SK-N-SH treated with all-trans-retinoic acid at 6 μM for 48 hours (cell line): ENCODE measurements around the gene AP1S2.

Experiments used
- ARNTL ChIP-seq: fragments of 450-650 bp; formaldehyde crosslinking; IDR thresholded peaks from 2 replicates; pipeline ENCODE4 v1.5.0; 2020; ENCODE audit warnings: low read depth, mild to moderate bottlenecking, moderate library complexity, borderline replicate concordance
- BACH2 ChIP-seq: fragments of 250-450 bp; sonication (Bioruptor Pico); IDR thresholded peaks from 2 replicates; pipeline ENCODE4 v1.9.0; 2021; ENCODE audit warnings: mild to moderate bottlenecking, borderline replicate concordance
- CREB5 ChIP-seq: fragments of 250-450 bp; sonication (Bioruptor Pico); IDR thresholded peaks from 2 replicates; pipeline ENCODE4 v1.5.1; 2020; ENCODE audit warnings: low read depth, mild to moderate bottlenecking, moderate library complexity
- CSDC2 ChIP-seq: fragments of 250-450 bp; sonication (Bioruptor Pico); IDR thresholded peaks from 2 replicates; pipeline ENCODE4 v1.5.0; 2020; ENCODE audit warnings: mild to moderate bottlenecking, moderate library complexity
- ISL1 ChIP-seq: fragments of 250-450 bp; sonication (Bioruptor Pico); IDR thresholded peaks from 2 replicates; pipeline ENCODE4 v2.1.2; 2022; ENCODE audit warnings: mild to moderate bottlenecking, moderate library complexity
- OSR1 ChIP-seq: fragments of 250-450 bp; sonication (Bioruptor Pico); IDR thresholded peaks from 2 replicates; pipeline ENCODE4 v1.8.0; 2022; ENCODE audit warnings: moderate library complexity, mild to moderate bottlenecking, inconsistent platforms
- PATZ1 ChIP-seq: fragments of 250-450 bp; sonication (Bioruptor Pico); IDR thresholded peaks from 2 replicates; pipeline ENCODE4 v1.8.0; 2020; ENCODE audit warnings: mild to moderate bottlenecking, moderate library complexity, borderline replicate concordance
- PPARA ChIP-seq: fragments of 250-450 bp; sonication (Bioruptor Pico); IDR thresholded peaks from 2 replicates; pipeline ENCODE4 v1.5.0; 2020; ENCODE audit warnings: mild to moderate bottlenecking, borderline replicate concordance
- RARB ChIP-seq: fragments of 250-450 bp; sonication (Bioruptor Pico); IDR thresholded peaks from 2 replicates; pipeline ENCODE4 v1.8.0; 2021; ENCODE audit warnings: mild to moderate bottlenecking, moderate library complexity
- TCF4 ChIP-seq: fragments of 250-450 bp; sonication (Bioruptor Pico); IDR thresholded peaks from 2 replicates; pipeline ENCODE4 v1.8.0; 2021; ENCODE audit warnings: mild to moderate bottlenecking, moderate library complexity, borderline replicate concordance
- ZC3H10 ChIP-seq: fragments of 250-450 bp; sonication (Bioruptor Pico); IDR thresholded peaks from 2 replicates; pipeline ENCODE4 v1.5.1; 2021; ENCODE audit warnings: mild to moderate bottlenecking, moderate library complexity
- ZFP3 ChIP-seq: fragments of 250-450 bp; sonication (Bioruptor Pico); IDR thresholded peaks from 2 replicates; pipeline ENCODE4 v1.5.0; 2020; ENCODE audit warnings: mild to moderate bottlenecking, moderate library complexity
- ZNF565 ChIP-seq: fragments of 450-650 bp; formaldehyde crosslinking; conservative IDR thresholded peaks from 2 replicates; pipeline ENCODE4 v1.5.0; 2020; ENCODE audit warnings: low read depth, mild to moderate bottlenecking, moderate library complexity
- ZNF8 ChIP-seq: fragments of 450-650 bp; formaldehyde crosslinking; IDR thresholded peaks from 2 replicates; pipeline ENCODE4 v1.5.0; 2020; ENCODE audit warnings: mild to moderate bottlenecking, moderate library complexity

- TF ChIP-seq PATZ1 (CRISPR knock-in tag) (no peak), RARB (CRISPR knock-in tag) (no peak), ARNTL (CRISPR knock-in tag) (no peak), PPARA (no peak), CSDC2 (no peak), BACH2 (CRISPR knock-in tag) (no peak), CREB5 (CRISPR knock-in tag) (no peak), ZNF8 (CRISPR knock-in tag) (no peak), ZNF565 (no peak), ISL1 (CRISPR knock-in tag) (no peak), ZFP3 (CRISPR knock-in tag) (no peak), ZC3H10 (CRISPR knock-in tag) (no peak), TCF4 (no peak), OSR1 (CRISPR knock-in tag) (no peak)
Observed at GRCh38 chrX:15790769-15791290, 63.8 kb downstream of the AP1S2 start.
